Heart left ventricle (tissue), 16 donors: ENCODE results near the gene PACRG. TPM values are rescaled to one million over a fixed set of nuclear protein-coding genes. Genes with fewer than 3 reads are reported as not detected.

Experiments
- ATAC-seq, 4 donors: fragments of 200-7000 bp; cut with Tn5 transposase; one replicate each; pipeline ENCODE4 v1.9.1; 2020 to 2022; ENCODE audit warnings: moderate library complexity in 4 of 4, mild to moderate bottlenecking in 3 of 4, moderate number of reproducible peaks in 1 of 4
- DNase-seq, 5 donors: peaks; one replicate each; pipeline ENCODE4 v3.0.0-alpha.2; 2020
- H3K27ac ChIP-seq, 12 donors: fragments of 200-600 bp; sonication (generic) in 4 of 12; one replicate each; pipeline versions ENCODE4 v1.5.0 to v1.8.0; 2016 to 2022; ENCODE audit warnings: mild to moderate bottlenecking in 2 of 12
- H3K27me3 ChIP-seq, 9 donors: fragments of 200-600 bp; sonication (generic) in 2 of 9; one replicate each; pipeline versions ENCODE4 v1.5.1 to v1.8.0; 2016 to 2022; ENCODE audit warnings: mild to moderate bottlenecking in 3 of 9
- H3K36me3 ChIP-seq, 9 donors: fragments of 200-600 bp; sonication (generic) in 2 of 9; one replicate each; pipeline versions ENCODE4 v1.5.0 to v1.8.0; 2018 to 2022; ENCODE audit warnings: mild to moderate bottlenecking in 2 of 9
- H3K4me1 ChIP-seq, 12 donors: fragments of 200-600 bp; sonication (generic) in 4 of 12; one replicate each; pipeline versions ENCODE4 v1.5.0 to v1.8.0; 2016 to 2022; ENCODE audit warnings: mild to moderate bottlenecking in 3 of 12
- H3K4me3 ChIP-seq, 12 donors: fragments of 200-600 bp; sonication (generic) in 4 of 12; one replicate each; pipeline versions ENCODE4 v1.5.0 to v1.8.0; 2017 to 2022; ENCODE audit warnings: mild to moderate bottlenecking in 9 of 12, moderate library complexity in 4 of 12
- H3K9me3 ChIP-seq, 12 donors: fragments of 200-600 bp; sonication (generic) in 4 of 12; one replicate each; pipeline versions ENCODE4 v1.5.0 to v1.8.0; 2016 to 2022; ENCODE audit warnings: mild to moderate bottlenecking in 1 of 12
- POLR2A ChIP-seq, 2 donors: fragments of 450-650 bp; IDR thresholded peaks; one replicate each; pipeline ENCODE4 v1.6.1; 2017; ENCODE audit warnings: antibody characterized with exemption in 2 of 2, mild to moderate bottlenecking in 2 of 2, moderate library complexity in 2 of 2
- WGBS, 4 donors: extraction: QIAGEN DNeasy Blood & Tissue Kit in 2 of 4; methylation state at CpG; one replicate each; pipeline versions ENCODE4 v1.1.5 to v1.1.7; 2013 to 2018; 5-methylcytosine and 5-hydroxymethylcytosine counted together
- intact Hi-C, 10 donors: fragments of 100-400 bp; cut with DNase I; formaldehyde crosslinking; loops; one replicate each; pipeline versions ENCODE4 v1.11.1 to v1.14.2; 2022
- polyA plus RNA-seq, 2 donors: library from polyadenylated mRNA; stranded (reverse); fragments of 200-250 nt; gene quantifications; one replicate each; pipeline ENCODE4 v1.2.3, GENCODE V29; 2013
- total RNA-seq, 9 donors: library from RNA; depleted of rRNA in 2 of 9; stranded (reverse); fragments of >200 nt in 2 of 9; fragmentation: NEBNext Ultra II Directional in 3 of 9; extraction: Animal tissue kit (Norgen Biotek cat#: 25700) in 3 of 9; gene quantifications; one replicate each; pipeline versions ENCODE4 v1.1.0 to v1.2.4, GENCODE V29; 2016 to 2023
- TF ChIP-seq, protein P1 (sequence below), 12 donors: fragments of 200-600 bp; sonication (generic) in 4 of 12; IDR thresholded peaks; one replicate each; pipeline versions ENCODE4 v1.5.0 to v1.8.0; 2018 to 2022; ENCODE audit warnings: antibody characterized with exemption in 12 of 12, mild to moderate bottlenecking in 5 of 12
- donor health status: ischemic (EF 13 %, LVEDD 7.1; RV severe dilation, severe dysfunction).
- donor health status: healthy with polysubstance abuse.
- donor health status: DM: no; HTN: yes; CAD: no.
- donor health status: DM: no; HTN: no; CAD: no.
- donor health status: ischemic (EF 25% LVEDD 6.9; RV normal size, moderate dysfunction).
- donor health status: ischemic (EF 25% LVEDD 5.7; RV mildly dilated, moderate dysfunction).
- donor health status: healthy.
- donor health status: DM: yes; HTN: yes; CAD: no.
- donor health status: ischemic (EF 35%, LVEDD 5.7; RV mildly dilated, moderate dysfunction).
- donor health status: nonischemic (EF 11% LVEDD 7.7; RV severe dilation, severe dysfunction).
- donor health status: DM: yes; HTN: yes; CAD: no.
- donor health status: PGD.
- donor health status: ischemic (EF 29% LVEDD 5.4; RV normal size, mild dysfunction).
- donor health status: nonischemic (EF 23%, LVEDD 6.1; RV moderate dilation, normal function).

Gene PACRG
- total and polyA plus RNA-seq, 11 donors: 2.0 to 83.3 (median 11.8) TPM

DNA sequence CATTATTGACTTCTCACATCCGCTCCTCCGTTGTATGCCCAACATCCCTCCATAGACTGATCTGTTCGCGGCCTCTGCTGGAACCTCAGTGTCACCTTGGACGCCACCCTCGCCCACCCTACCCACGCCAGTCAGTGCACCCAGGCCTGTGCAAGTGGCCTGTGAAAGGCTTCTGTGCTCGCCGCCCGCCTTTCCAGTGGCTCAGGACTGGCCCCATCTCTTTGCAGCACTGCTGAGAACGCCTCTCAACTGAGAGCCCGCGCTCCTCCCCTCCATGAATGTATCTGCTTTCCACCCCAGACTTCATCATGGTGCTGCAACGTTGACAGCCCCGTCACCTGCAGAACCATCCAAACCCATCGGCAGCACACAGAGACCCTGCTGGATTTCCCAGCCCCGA is 459.4 kb downstream of the PACRG start:
- no peak for ATAC-seq
- intact Hi-C loops: loop anchor here (5.0 to 10.0 kb wide), 12 partner anchors 148 to 1738 kb away; no protein-coding TSS in a partner anchor
- DNase-seq: no peak
- WGBS, 4 donors: 98 to 99% (median 98%) methylated on average over 17 of the region's 17 CpGs
- Histone ChIP-seq H3K4me3 (no peak overlapping the region), H3K27ac (no peak overlapping the region), H3K27me3 (no peaks in the 10 kb centered on the region), H3K4me1 (peaks cover 0 to 22% (median 9%) of the 10 kb centered on the region in 12 donors), H3K36me3 (no peaks in the 10 kb centered on the region), H3K9me3 (no peaks in the 10 kb centered on the region)
- TF ChIP-seq, protein P1, sequence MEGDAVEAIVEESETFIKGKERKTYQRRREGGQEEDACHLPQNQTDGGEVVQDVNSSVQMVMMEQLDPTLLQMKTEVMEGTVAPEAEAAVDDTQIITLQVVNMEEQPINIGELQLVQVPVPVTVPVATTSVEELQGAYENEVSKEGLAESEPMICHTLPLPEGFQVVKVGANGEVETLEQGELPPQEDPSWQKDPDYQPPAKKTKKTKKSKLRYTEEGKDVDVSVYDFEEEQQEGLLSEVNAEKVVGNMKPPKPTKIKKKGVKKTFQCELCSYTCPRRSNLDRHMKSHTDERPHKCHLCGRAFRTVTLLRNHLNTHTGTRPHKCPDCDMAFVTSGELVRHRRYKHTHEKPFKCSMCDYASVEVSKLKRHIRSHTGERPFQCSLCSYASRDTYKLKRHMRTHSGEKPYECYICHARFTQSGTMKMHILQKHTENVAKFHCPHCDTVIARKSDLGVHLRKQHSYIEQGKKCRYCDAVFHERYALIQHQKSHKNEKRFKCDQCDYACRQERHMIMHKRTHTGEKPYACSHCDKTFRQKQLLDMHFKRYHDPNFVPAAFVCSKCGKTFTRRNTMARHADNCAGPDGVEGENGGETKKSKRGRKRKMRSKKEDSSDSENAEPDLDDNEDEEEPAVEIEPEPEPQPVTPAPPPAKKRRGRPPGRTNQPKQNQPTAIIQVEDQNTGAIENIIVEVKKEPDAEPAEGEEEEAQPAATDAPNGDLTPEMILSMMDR (IDR thresholded peaks at IDR 0.05): no peak
- TF ChIP-seq POLR2A (IDR thresholded peaks at IDR 0.05): no peak

DNA sequence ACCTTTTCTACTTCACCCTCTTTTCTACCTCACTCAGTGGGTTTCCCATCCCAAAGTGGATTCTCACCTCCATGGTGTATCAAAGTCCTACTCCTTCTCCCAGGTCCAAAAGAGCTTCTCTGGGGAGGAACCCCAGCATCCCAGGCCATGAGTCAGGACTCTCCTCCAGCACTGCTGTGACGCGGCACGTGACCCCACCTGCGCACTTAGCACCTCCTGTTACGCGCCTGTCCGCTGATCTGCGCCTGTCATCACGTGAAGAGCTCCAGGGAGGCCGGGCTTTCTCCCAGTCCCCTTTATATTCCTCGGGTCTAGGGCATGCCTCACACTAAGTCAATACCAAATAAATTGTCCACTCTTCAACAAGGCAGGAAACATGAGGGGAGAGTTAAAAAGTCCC is 459.8 kb downstream of the PACRG start:
- ATAC-seq (no peak), DNase-seq (no peak)
- Histone ChIP-seq H3K4me3 (no peak overlapping the region), H3K27ac (no peak overlapping the region), H3K4me1 (peaks cover 0 to 25% (median 11%) of the 10 kb centered on the region in 12 donors), H3K27me3 (no peaks in the 10 kb centered on the region), H3K9me3 (no peaks in the 10 kb centered on the region), H3K36me3 (no peaks in the 10 kb centered on the region)
- TF ChIP-seq, protein P1 (IDR thresholded peaks at IDR 0.05): no peak
- no peak for TF ChIP-seq POLR2A (IDR thresholded peaks at IDR 0.05)
- intact Hi-C loops: loop anchor here (5.0 to 10.0 kb wide), 12 partner anchors 147 to 1737 kb away; no protein-coding TSS in a partner anchor
- WGBS, 4 donors: 95 to 98% (median 97%) methylated on average over 11 of the region's 11 CpGs

DNA sequence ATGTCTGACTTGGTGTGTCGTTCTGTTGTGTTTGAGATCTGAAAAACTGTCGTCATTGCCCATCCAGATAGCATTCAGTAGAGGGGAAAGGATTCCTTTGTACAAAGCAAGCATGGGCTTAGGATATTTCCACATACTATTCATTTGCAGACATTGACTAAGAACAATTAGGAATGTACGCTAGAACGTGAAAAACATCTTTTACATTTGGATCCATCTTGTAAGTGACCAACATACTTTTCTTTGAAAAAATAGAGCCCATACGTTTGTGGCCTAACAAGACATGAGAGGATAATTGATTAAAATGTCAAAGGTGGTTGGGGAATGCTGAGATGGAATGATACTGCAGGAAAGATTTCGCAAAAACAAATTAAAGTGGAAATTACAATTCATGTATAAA is 461.0 kb downstream of the PACRG start:
- no peak for ATAC-seq
- intact Hi-C loops: loop anchor here (5.0 to 10.0 kb wide), 12 partner anchors 146 to 1736 kb away; no protein-coding TSS in a partner anchor
- no peaks in the 10 kb centered on the region for H3K9me3 ChIP-seq
- DNase-seq: no peak
- no peaks in the 10 kb centered on the region for H3K36me3 ChIP-seq
- WGBS, 4 donors: 88 to 92% (median 90%) methylated on average over 6 of the region's 6 CpGs
- no peak overlapping the region for H3K4me3 ChIP-seq
- no peak overlapping the region for H3K27ac ChIP-seq
- no peaks in the 10 kb centered on the region for H3K27me3 ChIP-seq
- TF ChIP-seq, protein P1 (IDR thresholded peaks at IDR 0.05): no peak
- TF ChIP-seq POLR2A (IDR thresholded peaks at IDR 0.05): no peak
- peaks cover 0 to 18% (median 12%) of the 10 kb centered on the region in 12 donors for H3K4me1 ChIP-seq

DNA sequence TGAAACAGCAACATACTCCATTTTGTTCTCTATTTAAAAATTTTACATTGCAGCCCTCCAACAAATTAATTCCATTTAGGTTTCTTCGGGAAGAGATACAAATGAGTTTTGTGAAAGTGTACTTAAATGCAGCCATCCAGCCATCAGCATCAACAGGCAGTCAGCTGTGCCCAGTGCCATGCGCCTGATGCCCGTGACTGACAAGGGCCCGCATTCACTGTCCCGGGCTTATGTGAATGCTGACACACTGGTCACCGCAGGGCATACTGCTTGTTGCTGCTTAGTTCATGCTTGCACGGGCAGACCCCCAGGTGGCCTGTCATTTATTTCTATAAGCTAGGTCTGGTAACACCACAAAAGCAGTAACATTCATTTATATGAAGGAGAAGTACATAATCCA is 461.8 kb downstream of the PACRG start:
- ATAC-seq (no peak), DNase-seq (no peak)
- TF ChIP-seq, protein P1 (IDR thresholded peaks at IDR 0.05): no peak
- TF ChIP-seq POLR2A (IDR thresholded peaks at IDR 0.05): no peak
- H3K9me3 ChIP-seq: no peaks in the 10 kb centered on the region
- no peak overlapping the region for H3K4me3 ChIP-seq
- intact Hi-C loops: loop anchor here (5.0 to 10.0 kb wide), 12 partner anchors 145 to 1735 kb away; no protein-coding TSS in a partner anchor
- no peaks in the 10 kb centered on the region for H3K36me3 ChIP-seq
- H3K27ac ChIP-seq: no peak overlapping the region
- 95 to 99% (median 97%) methylated on average over 7 of the region's 7 CpGs for WGBS, 4 donors
- H3K4me1 ChIP-seq: peaks cover 0 to 14% (median 9%) of the 10 kb centered on the region in 12 donors
- H3K27me3 ChIP-seq: no peaks in the 10 kb centered on the region
